Neural crest cell (in vitro differentiated cells): Measurements from ENCODE around the gene SBF2. TPM values are rescaled to one million over a fixed set of nuclear protein-coding genes. Genes with fewer than 3 reads are reported as not detected.

Experiments used
- DNase-seq: peaks from one replicate; pipeline ENCODE4 v3.0.0; 2021; ENCODE audit warnings: low read depth, mixed read lengths, low spot score
- H3K27ac Mint-ChIP-seq: one replicate; pipeline ENCODE4 v1.8.0; 2021; ENCODE audit warnings: mild to moderate bottlenecking, mixed read lengths; ENCODE audit not compliant: unreplicated experiment
- H3K27me3 Mint-ChIP-seq: 2 replicates; pipeline ENCODE4 v1.8.0; 2021; ENCODE audit warnings: low read depth, mild to moderate bottlenecking, mixed read lengths
- H3K36me3 Mint-ChIP-seq: 2 replicates; pipeline ENCODE4 v1.8.0; 2021; ENCODE audit warnings: low read depth, mild to moderate bottlenecking, mixed read lengths
- H3K4me1 Mint-ChIP-seq: 2 replicates; pipeline ENCODE4 v1.8.0; 2021; ENCODE audit warnings: mixed read lengths
- H3K4me3 Mint-ChIP-seq: one replicate; pipeline ENCODE4 v1.8.0; 2021; ENCODE audit warnings: mild to moderate bottlenecking, mixed read lengths
- H3K9me3 Mint-ChIP-seq: 2 replicates; pipeline ENCODE4 v1.8.0; 2021; ENCODE audit warnings: mixed read lengths
- CTCF ChIP-seq: fragments of 200-600 bp; sonication (generic); conservative IDR thresholded peaks from 2 replicates; pipeline ENCODE4 v1.5.0; 2021; ENCODE audit warnings: antibody characterized with exemption, mild to moderate bottlenecking
- total RNA-seq: library from RNA; stranded (reverse); gene quantifications from 2 replicates; pipeline ENCODE4 v1.2.1, GENCODE V29; 2021

The SBF2 gene
- total RNA-seq, 1 donor from 2014 or later: 30.2 TPM

GRCh38 chr11:10307400-10308200 is 13.6 kb upstream of the SBF2 start:
- Mint-ChIP-seq H3K27ac (no peak overlapping the region), H3K27me3 (peaks cover 74% of the 10 kb centered on the region), H3K4me1 (peaks cover 42% of the 10 kb centered on the region), H3K9me3 (no peaks in the 10 kb centered on the region), H3K36me3 (no peaks in the 10 kb centered on the region), H3K4me3 (peak overlapping the region; percentile 90)
- DNase-seq: peak; percentile 82
- peak; percentile 100 for TF ChIP-seq CTCF

DNA sequence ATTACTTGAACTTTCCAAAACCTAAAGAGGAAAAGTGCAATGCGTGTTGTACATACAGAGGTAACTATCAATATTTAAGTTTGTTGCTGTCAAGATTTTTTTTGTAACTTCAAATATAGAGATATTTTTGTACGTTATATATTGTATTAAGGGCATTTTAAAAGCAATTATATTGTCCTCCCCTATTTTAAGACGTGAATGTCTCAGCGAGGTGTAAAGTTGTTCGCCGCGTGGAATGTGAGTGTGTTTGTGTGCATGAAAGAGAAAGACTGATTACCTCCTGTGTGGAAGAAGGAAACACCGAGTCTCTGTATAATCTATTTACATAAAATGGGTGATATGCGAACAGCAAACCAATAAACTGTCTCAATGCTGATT is 13.0 kb upstream of the SBF2 start:
- TF ChIP-seq CTCF: no peak
- no peak overlapping the region for H3K27ac Mint-ChIP-seq
- H3K9me3 Mint-ChIP-seq: no peaks in the 10 kb centered on the region
- peak overlapping the region; percentile 90 for H3K4me3 Mint-ChIP-seq
- peaks cover 80% of the 10 kb centered on the region for H3K27me3 Mint-ChIP-seq
- no peak for DNase-seq
- H3K4me1 Mint-ChIP-seq: peaks cover 45% of the 10 kb centered on the region
- no peaks in the 10 kb centered on the region for H3K36me3 Mint-ChIP-seq

GRCh38 chr11:10305964-10306918 is 12.2 kb upstream of the SBF2 start:
- no peak overlapping the region for H3K27ac Mint-ChIP-seq
- DNase-seq: peak; percentile 38

DNA sequence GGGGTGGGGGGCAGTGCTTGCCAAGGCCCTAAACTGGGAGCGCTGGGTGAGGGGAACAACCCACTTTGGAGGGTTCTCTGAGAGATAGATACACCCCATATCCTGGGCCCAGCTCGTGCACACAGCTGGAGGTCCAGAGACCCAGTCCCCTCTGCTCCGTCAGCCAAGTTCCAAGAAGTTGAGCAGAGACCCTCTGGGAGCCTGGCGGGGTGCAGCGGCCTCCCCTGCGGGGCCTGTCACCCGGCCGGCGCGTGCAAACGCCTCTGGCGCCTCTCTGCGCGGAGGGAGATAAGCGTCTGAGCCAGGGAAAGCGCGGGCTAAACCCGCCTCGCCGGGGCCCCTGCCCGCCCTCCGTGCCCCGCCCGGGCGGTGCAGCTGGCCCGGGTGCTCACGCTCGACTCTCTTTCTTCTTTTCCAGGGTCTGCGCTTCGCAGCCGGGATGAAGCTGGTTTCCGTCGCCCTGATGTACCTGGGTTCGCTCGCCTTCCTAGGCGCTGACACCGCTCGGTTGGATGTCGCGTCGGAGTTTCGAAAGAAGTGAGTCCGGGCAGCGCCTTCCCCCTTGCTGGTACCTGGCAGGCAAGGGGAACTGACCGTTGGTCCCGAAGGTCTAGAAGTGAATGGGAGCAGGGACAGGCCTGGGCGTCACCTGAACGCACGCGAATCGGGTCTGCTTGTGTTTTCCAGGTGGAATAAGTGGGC is 11.4 kb upstream of the SBF2 start:
- Mint-ChIP-seq H3K27ac (peak overlapping the region; percentile 74), H3K27me3 (peaks cover 93% of the 10 kb centered on the region), H3K4me3 (peak overlapping the region; percentile 90), H3K4me1 (peaks cover 46% of the 10 kb centered on the region), H3K36me3 (no peaks in the 10 kb centered on the region), H3K9me3 (no peaks in the 10 kb centered on the region)
- no peak for TF ChIP-seq CTCF
- DNase-seq: peak; percentile 35

More at GRCh38 chr11:10305964-10306918, 12.2 kb upstream of the SBF2 start:
- H3K27me3 Mint-ChIP-seq: peaks cover 86% of the 10 kb centered on the region
- H3K9me3 Mint-ChIP-seq: no peaks in the 10 kb centered on the region
- H3K4me3 Mint-ChIP-seq: peak overlapping the region; percentile 90
- no peaks in the 10 kb centered on the region for H3K36me3 Mint-ChIP-seq
- TF ChIP-seq CTCF: no peak
- H3K4me1 Mint-ChIP-seq: peaks cover 47% of the 10 kb centered on the region

DNA sequence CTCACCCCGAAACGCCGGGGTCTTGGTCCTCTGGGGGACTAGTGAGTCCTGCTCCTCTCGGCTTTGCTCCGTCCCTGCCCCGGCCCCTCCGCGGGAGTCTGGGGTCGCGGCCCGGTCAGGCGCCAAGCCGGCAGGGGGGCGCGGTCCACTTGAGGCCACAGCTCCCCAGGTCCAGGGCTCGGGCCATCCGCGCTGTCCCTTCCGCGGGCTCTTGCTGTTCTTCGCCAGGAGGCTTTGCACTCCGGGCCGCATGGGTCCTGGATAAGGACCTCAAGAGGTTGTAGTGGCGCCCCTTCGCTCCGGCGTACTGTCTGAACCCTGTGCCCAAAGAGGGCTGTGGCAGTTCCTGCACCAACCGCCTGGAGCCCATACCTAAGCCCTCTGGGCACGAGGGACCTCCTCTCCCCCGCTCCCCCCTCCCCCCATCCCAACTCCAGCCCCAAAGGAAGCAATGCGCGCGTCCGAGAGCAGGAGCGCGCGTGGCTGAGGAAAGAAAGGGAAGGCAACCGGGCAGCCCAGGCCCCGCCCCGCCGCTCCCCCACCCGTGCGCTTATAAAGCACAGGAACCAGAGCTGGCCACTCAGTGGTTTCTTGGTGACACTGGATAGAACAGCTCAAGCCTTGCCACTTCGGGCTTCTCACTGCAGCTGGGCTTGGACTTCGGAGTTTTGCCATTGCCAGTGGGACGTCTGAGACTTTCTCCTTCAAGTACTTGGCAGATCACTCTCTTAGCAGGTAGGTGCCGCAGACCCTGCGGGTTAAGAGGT is 10.7 kb upstream of the SBF2 start, which contains the start of gene ADM:
Gene ADM, plus strand, starts transcription at position 579 of the 767 bp plus-strand sequence. CDS start 628 bp downstream, outside the sequence.
- Mint-ChIP-seq H3K9me3 (no peaks in the 10 kb centered on the region), H3K27me3 (peaks cover 91% of the 10 kb centered on the region), H3K4me3 (peak within 1 kb of the TSS; percentile 90), H3K27ac (peak within 1 kb of the TSS; percentile 74), H3K4me1 (peaks cover 44% of the 10 kb centered on the region), H3K36me3 (no peaks in the 10 kb centered on the region)
- DNase-seq: peak; percentile 70
- peak; percentile 77 for TF ChIP-seq CTCF
